Measurements from ENCODE around the gene MTUS2. TPM values are rescaled to one million over a fixed set of nuclear protein-coding genes. Genes with fewer than 3 reads are reported as not detected.

MTUS2 gene
- polyA plus RNA-seq, 2 of the 4 experiments (the other 2 are of a cell fraction): not detected

- no peak for TF ChIP-seq PHF8 (IDR thresholded peaks at IDR 0.05; ENCODE audit: borderline replicate concordance, low read depth)
Measured at GRCh38 chr13:29310806-29311205, 490.7 kb downstream of the MTUS2 start (continued).

- Histone ChIP-seq H3K9me3 (no peaks in the 10 kb centered on the region), H3K27ac (no peak overlapping the region), H3K4me1 (no peaks in the 10 kb centered on the region), H3K4me3 (no peak overlapping the region), H3K4me2 (no peak overlapping the region)
- TF ChIP-seq MYC (IDR thresholded peaks at IDR 0.05; ENCODE audit: borderline replicate concordance, low read length): no peak
- no peak for TF ChIP-seq HEYL (CRISPR knock-in tag; IDR thresholded peaks at IDR 0.05)
- no peak for TF ChIP-seq CTCF (IDR thresholded peaks at IDR 0.05)
- no peak for TF ChIP-seq E2F6 (IDR thresholded peaks at IDR 0.05; ENCODE audit: borderline replicate concordance, low read depth)
- TF ChIP-seq USF2 (IDR thresholded peaks at IDR 0.05): no peak
- TF ChIP-seq CHD2 (IDR thresholded peaks at IDR 0.05; ENCODE audit: low read length, partially characterized antibody): no peak
- no peak for TF ChIP-seq EHF (CRISPR knock-in tag; IDR thresholded peaks at IDR 0.05)
- no peak for TF ChIP-seq TFCP2L1 (CRISPR knock-in tag; IDR thresholded peaks at IDR 0.05)
- no peak for TF ChIP-seq RFX5 (IDR thresholded peaks at IDR 0.05)
- no peak for TF ChIP-seq PHF8 (IDR thresholded peaks at IDR 0.05; ENCODE audit: borderline replicate concordance, low read depth)
- CTCF ChIA-PET: no interaction called here
- POLR2A ChIA-PET: no interaction called here
- 0% methylated on average over 2 of the region's 2 CpGs for WGBS (ENCODE audit: missing lambda C conversion rate)
- no peak for FAIRE-seq
- no peak for ATAC-seq
- DNase-seq (ENCODE audit: low read depth in 1 of 2, low spot score in 1 of 2): no peak
Measured at GRCh38 chr13:29315847-29316246, 495.7 kb downstream of the MTUS2 start.

GRCh38 chr13:29317828-29318227, 497.7 kb downstream of the MTUS2 start:
- POLR2A ChIA-PET: no interaction called here
- CTCF ChIA-PET: no interaction called here
- ATAC-seq: no peak

More at GRCh38 chr13:29317828-29318227, 497.7 kb downstream of the MTUS2 start:
- TF ChIP-seq JUN (IDR thresholded peaks at IDR 0.05) (no peak), EP300 (IDR thresholded peaks at IDR 0.05) (no peak), ELK1 (IDR thresholded peaks at IDR 0.05; ENCODE audit: low read depth, low read length) (no peak), HOXA7 (CRISPR knock-in tag; IDR thresholded peaks at IDR 0.05) (no peak), POLR2A (IDR thresholded peaks at IDR 0.05; ENCODE audit: low read length) (no peak), ESRRA (IDR thresholded peaks at IDR 0.05; ENCODE audit: borderline replicate concordance, low read length) (no peak), REST (IDR thresholded peaks at IDR 0.05) (no peak), CTCF (IDR thresholded peaks at IDR 0.05) (no peak), NFE2L2 (conservative IDR thresholded peaks at IDR 0.05; ENCODE audit: low read length) (no peak), GATA3 (IDR thresholded peaks at IDR 0.05; ENCODE audit: borderline replicate concordance) (no peak), CHD2 (IDR thresholded peaks at IDR 0.05; ENCODE audit: low read length, partially characterized antibody) (no peak), HMGXB4 (CRISPR knock-in tag; IDR thresholded peaks at IDR 0.05; ENCODE audit: borderline replicate concordance) (no peak), KDM5A (IDR thresholded peaks at IDR 0.05) (no peak), ZSCAN20 (CRISPR knock-in tag; IDR thresholded peaks at IDR 0.05) (no peak), EHF (CRISPR knock-in tag; IDR thresholded peaks at IDR 0.05) (no peak)
- no peak overlapping the region for H3K4me2 ChIP-seq
- H3K27ac ChIP-seq: no peak overlapping the region
- no peaks in the 10 kb centered on the region for H3K4me1 ChIP-seq
- H3K9me3 ChIP-seq: no peaks in the 10 kb centered on the region
- FAIRE-seq (no peak), DNase-seq (ENCODE audit: low read depth in 1 of 2, low spot score in 1 of 2) (no peak)
- H3K4me3 ChIP-seq: no peak overlapping the region
- WGBS (ENCODE audit: missing lambda C conversion rate): 22% methylated on average over 5 of the region's 5 CpGs
